Cortex of kidney (tissue), 1 donor: ENCODE measurements around the gene TOGARAM1.

Experiments used
- DNase-seq: peaks from one replicate; lab custom pipeline; 2025; lab: John Stamatoyannopoulos, UW

The TOGARAM1 gene

GRCh38 chr14:45094275-45094674, 132.3 kb downstream of the TOGARAM1 start:
- DNase-seq: no peak

GRCh38 chr14:45095143-45095542, 133.2 kb downstream of the TOGARAM1 start:
- DNase-seq: no peak

- DNase-seq: no peak
Observed at GRCh38 chr14:45096218-45096617, 134.2 kb downstream of the TOGARAM1 start.

DNA sequence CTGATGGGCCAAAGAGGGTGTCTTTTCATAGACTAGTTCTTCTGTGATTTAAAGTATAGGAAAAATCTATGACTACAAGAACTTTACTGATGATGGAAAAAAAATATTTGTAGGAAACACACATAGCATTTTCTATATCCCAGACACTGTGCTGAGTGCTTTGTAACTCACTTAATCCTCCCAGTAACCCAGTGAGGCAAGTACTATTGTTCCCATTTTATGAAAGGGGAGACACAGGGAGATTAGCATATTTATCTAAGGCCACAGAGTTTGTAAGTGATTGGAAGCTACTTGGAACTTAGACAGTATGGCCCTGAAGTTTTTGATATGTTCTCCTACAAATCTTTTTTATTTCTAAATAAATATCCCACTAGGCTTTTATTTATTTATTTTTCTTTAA, 141.8 kb downstream of the TOGARAM1 start:
- DNase-seq: no peak

GRCh38 chr14:45104561-45104960, 142.6 kb downstream of the TOGARAM1 start:
- no peak for DNase-seq

GRCh38 chr14:45112896-45113781, 151.1 kb downstream of the TOGARAM1 start:
- no peak for DNase-seq

DNA sequence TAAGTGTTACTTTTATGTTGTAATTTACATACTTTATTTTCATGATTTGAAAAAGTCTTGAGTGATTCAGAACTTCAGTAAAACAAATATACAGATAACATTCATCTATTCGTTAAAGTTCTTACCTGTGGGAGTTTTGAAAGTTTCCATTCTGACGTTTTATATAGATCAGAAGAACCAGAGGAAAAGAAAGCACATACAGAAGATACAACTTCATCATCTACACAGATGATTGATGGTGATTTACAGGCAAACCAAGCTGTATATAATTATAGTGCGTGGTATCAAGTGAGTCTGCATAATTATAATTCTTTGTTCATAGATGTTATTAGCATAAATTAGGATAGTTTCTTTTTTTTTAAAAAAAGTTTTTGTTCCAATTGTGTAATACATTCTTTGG, 152.3 kb downstream of the TOGARAM1 start:
- no peak for DNase-seq

DNA sequence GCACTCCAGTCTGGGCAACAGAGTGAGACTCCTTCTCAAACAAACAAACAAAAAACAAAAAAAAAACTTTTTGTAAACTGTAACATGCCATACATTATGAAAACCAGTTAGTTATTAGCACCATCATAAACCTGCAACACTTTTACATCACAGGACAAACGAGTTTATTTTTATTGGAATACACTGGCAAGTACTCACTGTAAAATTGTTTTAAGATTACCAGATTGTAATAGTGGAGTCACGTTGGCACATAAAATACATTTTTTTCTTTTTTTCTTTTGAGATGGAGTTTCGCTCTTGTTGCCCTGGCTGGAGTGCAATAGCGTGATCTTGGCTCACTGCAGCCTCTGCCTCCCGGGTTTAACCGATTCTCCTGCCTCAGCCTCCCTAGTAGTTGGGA, 156.6 kb downstream of the TOGARAM1 start:
- DNase-seq: no peak

DNA sequence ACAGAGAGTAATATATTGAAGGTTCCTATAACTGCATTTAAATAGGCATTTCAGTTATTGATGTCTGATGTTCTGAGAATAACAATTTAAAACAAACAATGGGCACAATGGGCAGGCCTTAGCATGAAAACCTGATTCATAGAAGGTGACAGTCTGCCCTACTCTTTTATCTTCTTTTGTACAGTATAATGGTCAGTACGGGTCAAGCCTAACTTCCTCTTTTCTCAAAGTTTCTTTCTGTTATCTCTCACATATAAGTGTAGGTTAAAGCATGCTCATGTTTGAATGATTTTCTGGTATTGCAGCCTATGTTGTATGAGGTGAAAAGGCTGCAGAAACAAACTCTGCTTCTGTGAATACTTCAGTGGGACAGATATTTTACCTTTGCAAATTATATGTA, 158.1 kb downstream of the TOGARAM1 start:
- DNase-seq: no peak

DNA sequence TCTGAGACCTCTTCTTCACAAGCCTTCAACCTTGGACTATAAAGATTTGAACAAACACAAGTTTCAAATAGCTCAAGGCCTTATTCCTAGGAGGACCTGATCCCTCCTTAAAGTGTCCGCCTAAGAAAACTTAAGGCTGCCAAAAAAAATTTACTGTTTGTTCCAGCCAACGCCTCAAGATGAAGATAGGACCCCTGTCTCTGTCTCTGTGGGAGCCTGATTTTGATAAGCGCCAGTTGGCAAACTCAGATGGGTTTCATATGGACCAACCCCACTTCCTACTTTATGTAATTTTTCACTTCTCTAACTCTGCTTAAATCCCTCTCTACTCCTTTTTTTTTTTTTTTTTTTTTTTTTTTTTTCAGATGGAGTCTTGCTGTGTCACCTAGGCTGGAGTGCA, 161.3 kb downstream of the TOGARAM1 start:
- no peak for DNase-seq
